ENCODE measurements around the gene HOXA3.

DNA sequence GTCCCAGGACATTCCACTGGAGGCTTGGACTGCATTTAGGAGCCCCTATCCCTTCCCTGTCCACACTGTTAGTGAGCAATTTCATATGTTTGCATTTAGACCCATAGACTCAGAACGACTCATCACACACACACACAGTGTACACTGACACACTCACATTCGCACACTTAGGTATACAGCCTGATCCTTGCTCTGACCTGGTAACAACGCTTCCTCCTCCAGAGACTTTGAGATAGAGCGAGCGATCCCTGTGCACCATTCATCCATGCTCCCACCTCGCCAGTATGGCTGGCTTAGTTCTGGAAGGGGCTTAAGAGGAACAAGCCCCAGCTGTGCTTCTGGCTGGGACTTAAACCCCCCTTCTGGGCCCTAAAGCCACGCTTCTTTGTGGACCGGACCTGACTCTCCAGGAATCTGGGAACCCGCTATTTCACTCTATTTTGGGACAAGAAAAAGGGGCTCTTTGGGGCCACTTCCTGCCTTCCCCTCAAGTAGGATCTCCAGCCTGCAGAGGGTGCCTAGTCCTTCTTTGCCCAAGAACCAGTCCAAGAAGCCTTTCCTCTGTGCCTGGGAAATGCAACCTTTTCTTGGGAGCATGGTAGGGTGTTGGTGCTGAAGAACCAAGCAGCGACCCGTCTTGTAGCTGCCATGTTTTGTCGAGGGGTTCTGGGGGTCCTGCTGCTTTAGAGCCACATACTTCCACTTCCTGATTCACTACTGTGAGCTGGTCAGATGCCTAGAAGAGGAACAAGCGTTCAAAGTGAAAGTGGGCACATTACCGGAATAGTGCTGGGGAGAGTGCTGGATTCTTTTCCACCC, 48.6 kb upstream of the HOXA3 start:
- TF ChIP-seq EP300 (IDR thresholded peaks at IDR 0.05; ENCODE audit: borderline replicate concordance in 1 of 2, low read depth in 1 of 2, low read length in 1 of 2) (no peak), MXI1 (IDR thresholded peaks at IDR 0.05; ENCODE audit: low read depth, low read length) (no peak), ELF1 (IDR thresholded peaks at IDR 0.05) (no peak), ZBTB33 (IDR thresholded peaks at IDR 0.05; ENCODE audit: borderline replicate concordance, low read depth) (no peak), SMC3 (IDR thresholded peaks at IDR 0.05; ENCODE audit: low read depth, low read length) (no peak), SIN3A (IDR thresholded peaks at IDR 0.05; ENCODE audit: borderline replicate concordance, low read depth, low read length) (no peak), TCF12 (IDR thresholded peaks at IDR 0.05) (no peak)
- TF ChIP-seq, protein P1, sequence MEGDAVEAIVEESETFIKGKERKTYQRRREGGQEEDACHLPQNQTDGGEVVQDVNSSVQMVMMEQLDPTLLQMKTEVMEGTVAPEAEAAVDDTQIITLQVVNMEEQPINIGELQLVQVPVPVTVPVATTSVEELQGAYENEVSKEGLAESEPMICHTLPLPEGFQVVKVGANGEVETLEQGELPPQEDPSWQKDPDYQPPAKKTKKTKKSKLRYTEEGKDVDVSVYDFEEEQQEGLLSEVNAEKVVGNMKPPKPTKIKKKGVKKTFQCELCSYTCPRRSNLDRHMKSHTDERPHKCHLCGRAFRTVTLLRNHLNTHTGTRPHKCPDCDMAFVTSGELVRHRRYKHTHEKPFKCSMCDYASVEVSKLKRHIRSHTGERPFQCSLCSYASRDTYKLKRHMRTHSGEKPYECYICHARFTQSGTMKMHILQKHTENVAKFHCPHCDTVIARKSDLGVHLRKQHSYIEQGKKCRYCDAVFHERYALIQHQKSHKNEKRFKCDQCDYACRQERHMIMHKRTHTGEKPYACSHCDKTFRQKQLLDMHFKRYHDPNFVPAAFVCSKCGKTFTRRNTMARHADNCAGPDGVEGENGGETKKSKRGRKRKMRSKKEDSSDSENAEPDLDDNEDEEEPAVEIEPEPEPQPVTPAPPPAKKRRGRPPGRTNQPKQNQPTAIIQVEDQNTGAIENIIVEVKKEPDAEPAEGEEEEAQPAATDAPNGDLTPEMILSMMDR (IDR thresholded peaks at IDR 0.05) = no peak
